IMR-90 (cell line): ENCODE measurements around the gene PRKAR1A. TPM values are rescaled to one million over a fixed set of nuclear protein-coding genes. Genes with fewer than 3 reads are reported as not detected.

Experiments used
- ATAC-seq: fragments of 200-7000 bp; cut with Tn5 transposase; 2 replicates; pipeline ENCODE4 v1.9.1; 2020; ENCODE audit warnings: low read depth, mild to moderate bottlenecking, moderate library complexity
- BruUV-seq: library from RNA; stranded (reverse); fragments of 400-500 nt; replicated peaks from 2 replicates; lab custom pipeline; 2021; lab: Mats Ljungman, UMichigan
- CTCF ChIA-PET: fragments of 300-600 bp; formaldehyde crosslinking; extraction: SDS; loops from one replicate; lab custom pipeline; 2021; ENCODE audit warnings: antibody characterized with exemption; lab: Yijun Ruan, JAX
- POLR2A ChIA-PET: fragments of 300-600 bp; sonication (Branson Sonifier 250); formaldehyde crosslinking; loops from one replicate; lab custom pipeline; 2022; ENCODE audit warnings: antibody characterized with exemption; ENCODE audit not compliant: unreplicated experiment; lab: Charles Lee
- DNase-seq: peaks from one replicate; pipeline ENCODE4 v3.0.0; 2013
- H2AFZ ChIP-seq: replicated peaks from 2 replicates; pipeline ENCODE3; 2013; ENCODE audit warnings: low read length, mild to moderate bottlenecking; ENCODE audit not compliant: poor library complexity
- H2AK5ac ChIP-seq: 2 replicates; pipeline ENCODE4 v1.6.1; 2013; ENCODE audit warnings: low read depth, low read length, inconsistent platforms
- H2AK9ac ChIP-seq: replicated peaks from 2 replicates; pipeline ENCODE3; 2013; ENCODE audit warnings: mild to moderate bottlenecking, low read depth, low read length, moderate library complexity; ENCODE audit not compliant: poor library complexity
- H2BK120ac ChIP-seq: 2 replicates; pipeline ENCODE4 v1.6.1; 2013; ENCODE audit warnings: low read depth, low read length, inconsistent platforms
- H2BK15ac ChIP-seq: 3 replicates; pipeline ENCODE4 v1.6.1; 2013; ENCODE audit warnings: low read depth, low read length, inconsistent platforms
- H2BK20ac ChIP-seq: 2 replicates; pipeline ENCODE4 v1.6.1; 2013; ENCODE audit warnings: low read depth, mild to moderate bottlenecking, inconsistent platforms, low read length, moderate library complexity
- H2BK5ac ChIP-seq: 2 replicates; pipeline ENCODE4 v1.6.1; 2013; ENCODE audit warnings: mild to moderate bottlenecking, low read depth, low read length, inconsistent platforms; ENCODE audit not compliant: poor library complexity, severe bottlenecking
- H3K14ac ChIP-seq: replicated peaks from 2 replicates; pipeline ENCODE4 v1.6.1; 2013; ENCODE audit warnings: low read depth, low read length, inconsistent platforms
- H3K18ac ChIP-seq: 2 replicates; pipeline ENCODE4 v1.6.1; 2013; ENCODE audit warnings: low read depth, low read length, control low read depth
- H3K23ac ChIP-seq: 2 replicates; pipeline ENCODE4 v1.6.1; 2013; ENCODE audit warnings: low read depth, low read length, inconsistent platforms
- H3K27ac ChIP-seq: 2 replicates; pipeline ENCODE4 v1.5.1; 2013; ENCODE audit warnings: mild to moderate bottlenecking, control low read depth, low read length; ENCODE audit not compliant: insufficient read depth
- H3K27me3 ChIP-seq: 2 replicates; pipeline ENCODE4 v1.6.1; 2013; ENCODE audit warnings: low read length; ENCODE audit not compliant: control insufficient read depth, insufficient read depth
- H3K36me3 ChIP-seq: 2 replicates; pipeline ENCODE4 v1.6.1; 2013; ENCODE audit warnings: low read length, mixed read lengths; ENCODE audit not compliant: control insufficient read depth, insufficient read depth
- H3K4ac ChIP-seq: 2 replicates; pipeline ENCODE4 v1.6.1; 2013; ENCODE audit warnings: low read depth, low read length, inconsistent platforms
- H3K4me1 ChIP-seq: 2 replicates; pipeline ENCODE4 v1.6.1; 2013; ENCODE audit warnings: low read length, mixed read lengths; ENCODE audit not compliant: control insufficient read depth, insufficient read depth
- H3K4me2 ChIP-seq: 2 replicates; pipeline ENCODE4 v1.6.1; 2013; ENCODE audit warnings: low read depth, mild to moderate bottlenecking, control low read depth, low read length, moderate library complexity
- H3K4me3 ChIP-seq: 2 replicates; pipeline ENCODE4 v1.5.1; 2013; ENCODE audit warnings: low read depth, mild to moderate bottlenecking, control low read depth, low read length, moderate library complexity; ENCODE audit not compliant: insufficient read depth
- H3K56ac ChIP-seq: 2 replicates; pipeline ENCODE4 v1.6.1; 2013; ENCODE audit warnings: low read length, inconsistent platforms; ENCODE audit not compliant: insufficient read depth; ENCODE audit errors: extremely low read depth
- H3K79me1 ChIP-seq, 2 experiments: 2 replicates each; pipeline ENCODE4 v1.6.1; 2013; ENCODE audit warnings: low read length in 2 of 2, inconsistent platforms in 1 of 2, low read depth in 1 of 2
- H3K9ac ChIP-seq: 2 replicates; pipeline ENCODE4 v1.6.1; 2013; ENCODE audit warnings: low read depth, low read length, control low read depth
- H3K9me1 ChIP-seq: 2 replicates; pipeline ENCODE4 v1.6.1; 2013; ENCODE audit warnings: low read length, inconsistent platforms; ENCODE audit not compliant: insufficient read depth
- H3K9me3 ChIP-seq: 2 replicates; pipeline ENCODE4 v1.6.1; 2013; ENCODE audit warnings: low read length; ENCODE audit not compliant: control insufficient read depth, insufficient read depth
- H4K20me1 ChIP-seq: 2 replicates; pipeline ENCODE4 v1.6.1; 2013; ENCODE audit warnings: low read length, inconsistent platforms; ENCODE audit not compliant: insufficient read depth
- H4K5ac ChIP-seq: 2 replicates; pipeline ENCODE4 v1.6.1; 2013; ENCODE audit warnings: mild to moderate bottlenecking, low read depth, low read length, control low read depth
- H4K8ac ChIP-seq, 2 experiments: 2 replicates each; pipeline ENCODE4 v1.6.1; 2013; ENCODE audit warnings: low read depth in 2 of 2, low read length in 2 of 2, control low read depth in 1 of 2, inconsistent platforms in 1 of 2
- H4K91ac ChIP-seq: 2 replicates; pipeline ENCODE4 v1.6.1; 2013; ENCODE audit warnings: low read depth, low read length, inconsistent platforms; ENCODE audit not compliant: insufficient read depth
- BHLHE40 ChIP-seq: fragments of 150-350 bp; IDR thresholded peaks from 2 replicates; pipeline ENCODE4 v1.6.1; 2016; ENCODE audit warnings: mild to moderate bottlenecking, low read depth, low read length
- CEBPB ChIP-seq: IDR thresholded peaks from 2 replicates; pipeline ENCODE4 v1.6.1; 2012; ENCODE audit warnings: low read depth, low read length, improper control_type of control experiment
- CHD1 ChIP-seq: IDR thresholded peaks from 2 replicates; pipeline ENCODE4 v1.6.1; 2012; ENCODE audit warnings: low read depth, low read length, improper control_type of control experiment
- FOS ChIP-seq: fragments of 150-350 bp; IDR thresholded peaks from 2 replicates; pipeline ENCODE4 v1.6.1; 2016; ENCODE audit warnings: low read depth, low read length
- MAFK ChIP-seq: IDR thresholded peaks from 2 replicates; pipeline ENCODE4 v1.6.1; 2012; ENCODE audit warnings: low read depth, low read length, improper control_type of control experiment
- MAZ ChIP-seq: IDR thresholded peaks from 2 replicates; pipeline ENCODE4 v1.6.1; 2012; ENCODE audit warnings: low read depth, mild to moderate bottlenecking, low read length, improper control_type of control experiment, moderate library complexity, borderline replicate concordance
- MXI1 ChIP-seq: IDR thresholded peaks from 2 replicates; pipeline ENCODE4 v1.6.1; 2012; ENCODE audit warnings: low read depth, mild to moderate bottlenecking, low read length, moderate library complexity, borderline replicate concordance
- NFE2L2 ChIP-seq: fragments of 150-350 bp; IDR thresholded peaks from 2 replicates; pipeline ENCODE4 v1.6.1; 2016; ENCODE audit warnings: low read depth, mild to moderate bottlenecking, low read length
- POLR2A ChIP-seq: IDR thresholded peaks from 2 replicates; pipeline ENCODE4 v1.6.1; 2012; ENCODE audit warnings: mild to moderate bottlenecking, low read depth, low read length
- RAD21 ChIP-seq: IDR thresholded peaks from 2 replicates; pipeline ENCODE4 v1.6.1; 2012; ENCODE audit warnings: low read length, improper control_type of control experiment
- RCOR1 ChIP-seq: IDR thresholded peaks from 2 replicates; pipeline ENCODE4 v1.6.1; 2012; ENCODE audit warnings: mild to moderate bottlenecking, low read length, improper control_type of control experiment; ENCODE audit not compliant: insufficient replicate concordance
- RFX5 ChIP-seq: IDR thresholded peaks from 2 replicates; pipeline ENCODE4 v1.8.0; 2012; ENCODE audit warnings: low read depth, mild to moderate bottlenecking, low read length, moderate library complexity
- SMC3 ChIP-seq: fragments of 150-350 bp; IDR thresholded peaks from 2 replicates; pipeline ENCODE4 v1.6.1; 2016; ENCODE audit warnings: low read depth, mild to moderate bottlenecking, antibody characterized with exemption, low read length, moderate library complexity
- USF2 ChIP-seq: fragments of 150-350 bp; IDR thresholded peaks from 2 replicates; pipeline ENCODE4 v1.6.1; 2017; ENCODE audit warnings: mild to moderate bottlenecking, antibody characterized with exemption, low read length, low read depth
- WGBS, 2 experiments: methylation state at CpG; one replicate each; pipeline versions ENCODE4 v1.1.5 to v1.1.7; 2013; ENCODE audit warnings: missing lambda C conversion rate in 2 of 2; ENCODE audit not compliant: insufficient read length in 1 of 2; ENCODE audit errors: extremely low coverage in 2 of 2; 5-methylcytosine and 5-hydroxymethylcytosine counted together
- dilution Hi-C: fragments of 300-500 bp; cut with HindIII; formaldehyde crosslinking; loops from one replicate; pipeline ENCODE4 v1.14.3; 2018; ENCODE audit warnings: low sequenced_read_pairs; ENCODE audit not compliant: unreplicated experiment
- in situ Hi-C: fragments of 300-500 bp; cut with MboI; formaldehyde crosslinking; loops from 3 replicates; pipeline ENCODE4 v1.14.3; 2019; ENCODE audit warnings: low sequenced_read_pairs, inconsistent platforms, mixed read lengths
- intact Hi-C: fragments of 100-400 bp; cut with micrococcal nuclease; formaldehyde crosslinking; loops from 2 replicates; pipeline ENCODE4 v1.10.0; 2022
- polyA plus RNA-seq, 3 experiments: library from polyadenylated mRNA; depleted of rRNA; stranded (reverse); fragments of >200 nt; gene quantifications; 2 replicates each; pipeline ENCODE4 v1.2.3, GENCODE V29; 2012; ENCODE audit warnings: low replicate concordance in 1 of 3
- total RNA-seq: library from RNA; depleted of rRNA; stranded (reverse); fragments of >200 nt; gene quantifications from 2 replicates; pipeline ENCODE4 v1.2.3, GENCODE V29; 2012
- TF ChIP-seq, protein P1 (sequence below): conservative IDR thresholded peaks from 2 replicates; pipeline ENCODE4 v1.5.1; 2012; ENCODE audit warnings: mild to moderate bottlenecking, low read depth, low read length, improper control_type of control experiment
- TF ChIP-seq, protein P2 (sequence below): fragments of 150-350 bp; IDR thresholded peaks from 2 replicates; pipeline ENCODE4 v1.6.1; 2016; ENCODE audit warnings: low read depth, mild to moderate bottlenecking, low read length, moderate library complexity, borderline replicate concordance

PRKAR1A gene
- total and polyA plus RNA-seq, 2 of the 4 experiments (the other 2 are of a cell fraction) = 145 to 256 TPM

GRCh38 chr17:68484458-68484857 is 27.8 kb upstream of the PRKAR1A start:
- Histone ChIP-seq H2BK120ac (no peak overlapping the region), H2AFZ (no peak overlapping the region), H3K4me1 (no peaks in the 10 kb centered on the region), H3K9ac (no peak overlapping the region), H3K23ac (no peak overlapping the region), H3K4me3 (no peak overlapping the region), H3K27me3 (peaks cover 26% of the 10 kb centered on the region), H3K27ac (no peak overlapping the region), H4K5ac (no peak overlapping the region), H4K91ac (no peak overlapping the region), H2BK15ac (no peak overlapping the region), H3K36me3 (no peaks in the 10 kb centered on the region), H3K79me1 (no peaks in the 10 kb centered on the region), H3K4ac (no peak overlapping the region), H3K56ac (no peak overlapping the region), H4K8ac (no peak overlapping the region), H3K18ac (no peak overlapping the region), H2AK9ac (no peak overlapping the region), H3K9me1 (no peaks in the 10 kb centered on the region), H2BK20ac (no peak overlapping the region), H2BK5ac (no peak overlapping the region), H3K14ac (no peak overlapping the region), H3K4me2 (no peak overlapping the region), H2AK5ac (no peak overlapping the region), H3K9me3 (no peaks in the 10 kb centered on the region), H4K20me1 (no peaks in the 10 kb centered on the region)
- ATAC-seq = no peak
- no TSS peak for BruUV-seq
- whole genome bisulfite sequencing, 2 experiments = no CpG with 5 or more reads among the region's 2 CpGs
- TF ChIP-seq CHD1 (no peak), POLR2A (no peak), USF2 (no peak), FOS (no peak), CEBPB (no peak), MXI1 (no peak), RAD21 (no peak), RFX5 (no peak), MAZ (no peak), RCOR1 (no peak), BHLHE40 (no peak), MAFK (no peak), SMC3 (no peak), NFE2L2 (no peak)
- TF ChIP-seq, protein P1, sequence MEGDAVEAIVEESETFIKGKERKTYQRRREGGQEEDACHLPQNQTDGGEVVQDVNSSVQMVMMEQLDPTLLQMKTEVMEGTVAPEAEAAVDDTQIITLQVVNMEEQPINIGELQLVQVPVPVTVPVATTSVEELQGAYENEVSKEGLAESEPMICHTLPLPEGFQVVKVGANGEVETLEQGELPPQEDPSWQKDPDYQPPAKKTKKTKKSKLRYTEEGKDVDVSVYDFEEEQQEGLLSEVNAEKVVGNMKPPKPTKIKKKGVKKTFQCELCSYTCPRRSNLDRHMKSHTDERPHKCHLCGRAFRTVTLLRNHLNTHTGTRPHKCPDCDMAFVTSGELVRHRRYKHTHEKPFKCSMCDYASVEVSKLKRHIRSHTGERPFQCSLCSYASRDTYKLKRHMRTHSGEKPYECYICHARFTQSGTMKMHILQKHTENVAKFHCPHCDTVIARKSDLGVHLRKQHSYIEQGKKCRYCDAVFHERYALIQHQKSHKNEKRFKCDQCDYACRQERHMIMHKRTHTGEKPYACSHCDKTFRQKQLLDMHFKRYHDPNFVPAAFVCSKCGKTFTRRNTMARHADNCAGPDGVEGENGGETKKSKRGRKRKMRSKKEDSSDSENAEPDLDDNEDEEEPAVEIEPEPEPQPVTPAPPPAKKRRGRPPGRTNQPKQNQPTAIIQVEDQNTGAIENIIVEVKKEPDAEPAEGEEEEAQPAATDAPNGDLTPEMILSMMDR = no peak
- TF ChIP-seq, protein P2, sequence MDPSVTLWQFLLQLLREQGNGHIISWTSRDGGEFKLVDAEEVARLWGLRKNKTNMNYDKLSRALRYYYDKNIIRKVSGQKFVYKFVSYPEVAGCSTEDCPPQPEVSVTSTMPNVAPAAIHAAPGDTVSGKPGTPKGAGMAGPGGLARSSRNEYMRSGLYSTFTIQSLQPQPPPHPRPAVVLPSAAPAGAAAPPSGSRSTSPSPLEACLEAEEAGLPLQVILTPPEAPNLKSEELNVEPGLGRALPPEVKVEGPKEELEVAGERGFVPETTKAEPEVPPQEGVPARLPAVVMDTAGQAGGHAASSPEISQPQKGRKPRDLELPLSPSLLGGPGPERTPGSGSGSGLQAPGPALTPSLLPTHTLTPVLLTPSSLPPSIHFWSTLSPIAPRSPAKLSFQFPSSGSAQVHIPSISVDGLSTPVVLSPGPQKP = no peak
- CTCF ChIA-PET = no interaction called here
- in situ Hi-C loops (no loop called here), intact Hi-C loops (no loop called here), dilution Hi-C loops (no loop called here)
- POLR2A ChIA-PET = no interaction called here
- no peak for DNase-seq
